Measurements from ENCODE around the gene RBMS3.

The RBMS3 gene

GRCh38 chr3:29731050-29731449 lies 450.2 kb downstream of the RBMS3 start:
- no peak for DNase-seq (ENCODE audit: low read depth in 2 of 2)

GRCh38 chr3:29741231-29741630 lies 460.4 kb downstream of the RBMS3 start:
- DNase-seq (ENCODE audit: low read depth in 2 of 2): no peak

- DNase-seq (ENCODE audit: low read depth in 2 of 2): no peak
These were observed 464.5 kb downstream of the RBMS3 start for GRCh38 chr3:29745232-29745870.

GRCh38 chr3:29746163-29746760 lies 465.4 kb downstream of the RBMS3 start:
- DNase-seq (ENCODE audit: low read depth in 2 of 2): no peak

- DNase-seq (ENCODE audit: low read depth in 2 of 2): no peak
These were observed 467.1 kb downstream of the RBMS3 start for GRCh38 chr3:29747991-29748390.

GRCh38 chr3:29751647-29752314 lies 470.9 kb downstream of the RBMS3 start:
- DNase-seq (ENCODE audit: low read depth in 2 of 2): no peak

GRCh38 chr3:29754346-29754745 lies 473.5 kb downstream of the RBMS3 start:
- DNase-seq (ENCODE audit: low read depth in 2 of 2): no peak

- DNase-seq (ENCODE audit: low read depth in 2 of 2): no peak
These were observed 474.5 kb downstream of the RBMS3 start for GRCh38 chr3:29755416-29755815.

GRCh38 chr3:29757054-29757777 lies 476.3 kb downstream of the RBMS3 start:
- no peak for DNase-seq (ENCODE audit: low read depth in 2 of 2)

- no peak for DNase-seq (ENCODE audit: low read depth in 2 of 2)
These were observed 477.2 kb downstream of the RBMS3 start for GRCh38 chr3:29758108-29758433.

GRCh38 chr3:29758434-29759322 lies 477.8 kb downstream of the RBMS3 start:
- no peak for DNase-seq (ENCODE audit: low read depth in 2 of 2)

GRCh38 chr3:29759411-29760225 lies 478.7 kb downstream of the RBMS3 start:
- no peak for DNase-seq (ENCODE audit: low read depth in 2 of 2)

GRCh38 chr3:29760226-29760685 lies 479.4 kb downstream of the RBMS3 start:
- DNase-seq (ENCODE audit: low read depth in 2 of 2): no peak

- no peak for DNase-seq (ENCODE audit: low read depth in 2 of 2)
These were observed 480.6 kb downstream of the RBMS3 start for GRCh38 chr3:29761517-29761916.

- no peak for DNase-seq (ENCODE audit: low read depth in 2 of 2)
These were observed 482.2 kb downstream of the RBMS3 start for GRCh38 chr3:29763115-29763514.

GRCh38 chr3:29764041-29764440 lies 483.2 kb downstream of the RBMS3 start:
- DNase-seq (ENCODE audit: low read depth in 2 of 2): no peak

GRCh38 chr3:29764603-29765254 lies 483.9 kb downstream of the RBMS3 start:
- no peak for DNase-seq (ENCODE audit: low read depth in 2 of 2)

GRCh38 chr3:29771602-29772001 lies 490.7 kb downstream of the RBMS3 start:
- DNase-seq (ENCODE audit: low read depth in 2 of 2): no peak

GRCh38 chr3:29772436-29772835 lies 491.6 kb downstream of the RBMS3 start:
- no peak for DNase-seq (ENCODE audit: low read depth in 2 of 2)

GRCh38 chr3:29773481-29773880 lies 492.6 kb downstream of the RBMS3 start:
- no peak for DNase-seq (ENCODE audit: low read depth in 2 of 2)

All from activated CD8-positive, alpha-beta memory T cell treated with anti-CD3 and anti-CD28 coated beads for 4 hours (primary cell).